Muscle of arm (tissue), 12 donors: ENCODE results near the gene ZMYND8. TPM values are rescaled to one million over a fixed set of nuclear protein-coding genes. Genes with fewer than 3 reads are reported as not detected.
A peak's percentile ranks its signal among the peaks of the same experiment; 100 is the strongest.
"Not testable (repeated sequence)": the region's sequence is repeated elsewhere in the genome, so short reads cannot be mapped to it uniquely, and the experiment has no call there.

Experiments used
- DNase-seq: peaks from one replicate; pipeline ENCODE4 v3.0.0-alpha.2; 2013
- polyA plus RNA-seq, 12 donors: library from polyadenylated mRNA; unstranded; fragments of 120-200 nt; gene quantifications; one replicate each; pipeline ENCODE4 v1.2.1, GENCODE V29; 2013; ENCODE audit not compliant: insufficient read length in 12 of 12

Gene ZMYND8
- polyA plus RNA-seq, 12 donors, result 14.7 to 83.9 (median 17.1) TPM

DNA sequence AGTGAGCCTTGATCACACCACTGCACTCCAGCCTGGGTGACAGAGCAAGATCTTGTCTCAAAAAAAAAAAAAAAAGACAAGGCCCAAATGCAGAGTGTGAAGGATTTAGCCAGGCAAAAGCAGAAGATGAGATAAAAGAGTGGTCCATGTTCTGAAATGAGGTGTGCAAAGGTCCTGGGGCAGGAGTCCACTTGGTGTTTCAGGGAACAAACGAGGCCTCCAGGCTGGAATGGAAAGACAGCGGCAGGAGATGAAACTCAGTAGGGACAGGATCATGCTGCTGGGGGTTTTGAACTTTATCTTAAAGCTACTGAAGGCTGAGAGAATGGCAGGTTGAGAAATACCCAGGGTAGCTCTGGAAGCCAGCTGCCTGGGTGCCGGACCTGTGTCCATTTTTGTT lies 178.2 kb downstream of the ZMYND8 start:
- DNase-seq, result no peak

DNA sequence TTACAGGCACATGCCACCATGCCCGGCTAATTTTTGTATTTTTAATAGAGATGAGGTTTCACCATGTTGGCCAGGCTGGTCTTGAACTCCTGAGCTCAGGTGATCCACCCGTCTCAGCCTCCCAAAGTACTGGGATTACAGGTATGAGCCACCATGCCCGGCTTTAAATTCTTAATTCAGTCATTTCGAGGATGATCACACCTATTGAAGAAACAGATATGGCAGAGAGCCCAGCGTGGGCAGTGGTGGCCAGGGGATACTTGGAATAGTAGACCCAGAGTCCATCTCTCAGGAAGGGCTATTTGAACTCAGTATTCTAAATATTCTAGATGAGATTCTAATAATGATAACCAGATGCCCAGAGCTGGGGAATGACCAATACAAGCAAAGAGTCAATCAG lies 180.3 kb downstream of the ZMYND8 start:
- DNase-seq, result not testable (repeated sequence)

DNA sequence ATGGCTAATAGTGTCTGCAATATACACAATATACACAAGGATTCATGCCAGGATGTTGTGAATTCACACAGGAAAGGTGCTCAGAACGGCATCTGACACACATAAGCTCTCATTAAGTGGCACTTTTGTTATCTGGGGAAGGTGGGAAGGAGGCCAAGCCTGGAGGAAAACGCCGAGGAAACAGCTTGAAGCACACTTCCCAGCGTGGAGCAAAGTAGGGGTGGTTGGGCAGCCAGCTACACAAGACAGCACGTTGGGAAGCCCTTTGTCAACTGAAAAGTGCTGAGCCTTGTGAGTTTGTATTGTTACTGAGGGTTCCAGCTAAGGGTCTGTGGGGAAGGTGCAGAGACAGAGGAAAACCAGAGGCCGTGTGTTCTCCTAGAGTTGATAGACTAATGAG lies 181.0 kb downstream of the ZMYND8 start:
- no peak for DNase-seq

DNA sequence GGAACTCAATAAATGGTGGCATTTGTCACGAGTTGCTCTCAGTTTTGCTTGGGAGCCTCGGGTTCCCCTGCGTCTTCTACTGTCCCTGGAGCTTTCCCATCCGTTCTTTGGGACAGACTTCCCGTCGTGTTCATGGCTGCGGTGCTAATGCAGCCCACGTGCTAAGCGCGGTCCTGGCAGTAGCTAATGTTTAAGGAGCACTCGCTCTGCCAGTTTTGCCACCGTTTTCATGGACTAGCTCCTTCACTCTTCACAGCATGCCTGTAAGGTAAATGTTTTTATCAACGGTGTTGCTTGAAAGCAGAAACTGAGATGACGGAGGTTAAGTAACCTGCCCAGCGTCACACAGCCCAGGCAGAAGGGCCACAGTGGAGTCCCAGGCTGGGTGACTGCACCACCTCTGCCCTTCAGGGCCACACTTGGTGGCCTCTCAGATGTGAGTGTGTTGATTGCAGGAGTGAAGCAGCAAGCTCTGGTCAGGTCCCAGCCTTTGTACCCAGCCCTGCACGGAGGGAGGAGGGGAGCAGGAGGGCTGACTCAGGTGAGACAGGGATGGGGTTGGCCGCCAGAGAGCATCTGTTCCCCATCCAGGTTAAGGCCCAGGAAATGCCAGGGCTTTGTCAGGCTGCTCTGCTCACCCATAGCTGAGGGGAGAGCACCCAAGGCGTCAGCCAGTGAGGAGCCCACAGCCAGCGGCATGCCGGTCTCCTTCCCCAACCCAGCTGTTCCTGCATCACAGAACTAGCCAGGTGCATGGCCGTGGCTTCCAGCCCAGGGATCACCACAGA lies 181.8 kb downstream of the ZMYND8 start:
- DNase-seq, result no peak

DNA sequence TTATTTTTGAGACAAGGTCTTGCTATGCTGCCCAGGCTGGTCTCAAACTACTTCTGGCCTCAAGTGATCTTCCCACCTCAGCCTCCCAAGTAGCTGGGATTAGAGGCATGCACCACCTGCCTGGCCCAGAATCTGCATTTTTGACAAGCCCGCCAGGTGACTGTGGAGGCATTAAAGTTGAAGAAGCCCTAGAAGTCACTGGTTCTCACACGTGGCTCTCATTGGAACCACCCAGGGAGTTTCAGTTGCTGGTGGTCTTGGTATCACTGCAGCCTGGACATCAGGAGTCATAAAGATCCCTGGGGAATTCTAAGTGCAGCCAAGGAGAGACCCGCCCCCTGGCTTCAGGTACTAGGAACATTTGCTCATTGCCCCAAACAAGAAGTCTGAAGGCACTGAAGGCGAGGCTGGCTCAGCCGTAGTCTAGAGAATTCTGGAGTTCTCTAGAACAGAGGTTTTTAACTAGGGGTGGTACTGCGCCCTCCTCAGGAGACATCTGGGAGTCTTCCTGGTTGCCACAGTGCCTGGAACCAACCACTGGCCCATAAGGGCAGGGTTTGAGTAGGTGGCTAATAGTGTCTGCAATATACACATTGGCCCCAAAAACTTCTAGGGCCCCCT lies 182.8 kb downstream of the ZMYND8 start:
- DNase-seq, result no peak

DNA sequence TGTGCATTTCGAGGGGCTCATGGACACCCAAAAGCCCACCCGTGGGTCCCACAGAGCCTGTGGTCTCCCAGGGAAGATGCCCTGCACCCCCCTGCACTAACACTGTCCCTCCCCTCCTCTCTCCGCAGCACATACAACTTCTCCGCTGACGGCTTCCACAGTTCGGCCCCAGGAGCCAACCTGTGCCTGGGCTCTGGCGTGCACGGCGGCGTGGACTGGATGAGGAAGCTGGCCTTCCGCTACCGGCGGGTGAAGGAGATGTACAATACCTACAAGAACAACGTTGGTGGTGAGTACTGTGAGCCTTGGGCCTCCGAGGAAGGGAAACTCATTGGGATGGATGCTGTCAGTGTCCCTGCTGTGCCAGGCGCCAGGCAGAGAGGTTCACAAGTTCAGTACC lies 183.9 kb downstream of the ZMYND8 start:
- no peak for DNase-seq

DNA sequence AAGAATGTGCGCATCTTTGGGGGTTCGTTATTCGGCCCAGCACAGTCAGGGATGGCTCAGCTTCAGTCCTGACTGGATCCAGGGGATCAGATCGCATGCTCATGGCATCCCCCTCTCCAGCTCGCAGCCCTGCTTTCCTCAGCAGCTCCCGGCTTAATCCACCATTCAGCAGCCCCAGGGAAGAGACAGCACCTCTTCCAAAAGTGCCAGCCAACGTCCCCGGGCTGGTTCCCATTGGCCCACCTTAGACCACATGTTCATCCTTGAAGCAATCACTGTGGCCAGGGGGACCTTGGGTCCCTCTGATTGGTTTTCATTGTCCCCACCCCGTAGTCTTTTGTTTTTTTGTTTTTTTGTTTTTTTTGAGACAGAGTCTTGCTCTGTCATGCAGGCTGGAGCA lies 188.7 kb downstream of the ZMYND8 start:
- DNase-seq, result no peak

DNA sequence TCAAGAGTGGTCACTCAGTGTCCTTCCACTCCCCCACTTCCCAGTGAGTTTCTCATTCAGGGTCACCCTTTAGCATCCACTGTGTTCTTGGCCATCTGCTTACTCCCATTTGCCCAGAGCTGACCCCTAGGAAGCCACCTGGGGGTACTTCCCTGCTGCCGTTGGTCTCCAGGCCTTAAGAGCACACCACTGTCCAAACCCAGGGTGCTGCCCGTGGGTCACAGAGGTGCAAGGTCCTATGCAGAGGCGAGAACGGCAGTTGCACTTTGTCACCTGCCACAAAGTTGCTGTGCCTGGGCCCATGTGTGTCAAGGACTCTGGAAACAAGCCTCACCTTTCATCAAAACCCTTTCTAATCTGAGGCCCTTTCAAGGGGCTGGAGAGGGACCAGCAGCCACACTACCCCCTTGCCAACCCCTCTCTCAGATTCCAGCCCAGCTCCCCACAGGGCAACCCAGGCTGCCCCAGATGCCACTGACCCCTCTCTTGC lies 191.1 kb downstream of the ZMYND8 start:
- DNase-seq, result no peak

DNA sequence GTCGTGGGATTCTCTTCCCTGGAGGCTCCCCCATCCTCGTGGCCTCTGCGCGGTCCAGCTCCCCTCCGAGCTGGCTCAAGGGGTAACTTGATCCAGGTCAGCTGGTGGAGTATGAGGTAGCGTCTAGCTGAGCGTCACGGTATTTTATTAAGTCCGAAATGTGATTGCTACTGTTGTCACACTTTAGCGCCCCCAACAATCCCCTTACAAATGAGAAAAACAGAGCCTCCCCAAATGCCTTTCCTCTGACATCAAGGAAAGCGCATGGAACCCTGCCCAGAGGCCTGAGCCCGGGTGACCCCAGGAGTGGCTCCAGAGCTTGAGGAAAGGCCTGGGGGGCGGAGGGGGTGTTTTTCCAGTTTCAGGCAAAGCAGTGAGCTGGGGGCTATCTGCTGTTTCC lies 192.4 kb downstream of the ZMYND8 start:
- DNase-seq, result peak; percentile 28

DNA sequence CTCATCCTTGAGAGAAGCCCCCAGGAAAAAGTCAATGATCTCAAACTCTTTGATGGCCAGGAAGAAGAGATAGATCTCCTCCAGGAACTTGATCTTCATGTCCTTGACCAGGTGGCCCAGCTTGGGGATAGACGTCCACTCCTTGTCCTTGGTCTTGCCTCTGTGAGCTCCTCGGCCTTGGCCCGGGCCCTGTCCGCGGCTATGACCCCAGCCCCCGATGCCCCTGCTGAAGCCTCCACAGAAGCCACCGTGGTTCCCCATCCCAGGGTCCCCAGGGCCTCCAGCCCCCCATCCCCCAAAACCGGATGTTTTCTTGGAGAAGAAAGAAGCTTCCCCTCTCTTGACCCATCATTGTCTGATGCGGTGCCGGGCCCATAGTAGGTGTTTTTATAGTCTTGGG lies 195.1 kb downstream of the ZMYND8 start:
- no peak for DNase-seq

DNA sequence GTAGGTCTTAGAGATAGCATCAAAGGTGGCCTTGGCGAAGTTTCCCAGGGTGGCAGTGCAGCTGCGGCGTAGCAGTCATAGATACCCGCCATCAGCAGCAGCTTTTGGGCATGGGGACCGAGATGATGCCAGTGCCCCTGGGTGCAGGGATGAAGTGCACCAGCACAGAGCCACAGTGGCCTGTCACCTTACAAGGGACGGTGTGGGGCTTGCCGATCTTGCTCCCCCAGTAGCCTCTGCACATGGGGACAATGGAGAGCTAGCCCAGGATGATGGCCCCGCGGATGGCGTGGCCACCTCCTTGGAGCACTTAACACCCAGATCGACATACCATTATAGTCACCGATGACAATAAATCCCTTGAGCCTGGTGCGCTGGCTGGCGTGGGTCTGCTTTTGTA lies 195.5 kb downstream of the ZMYND8 start:
- DNase-seq, result no peak

DNA sequence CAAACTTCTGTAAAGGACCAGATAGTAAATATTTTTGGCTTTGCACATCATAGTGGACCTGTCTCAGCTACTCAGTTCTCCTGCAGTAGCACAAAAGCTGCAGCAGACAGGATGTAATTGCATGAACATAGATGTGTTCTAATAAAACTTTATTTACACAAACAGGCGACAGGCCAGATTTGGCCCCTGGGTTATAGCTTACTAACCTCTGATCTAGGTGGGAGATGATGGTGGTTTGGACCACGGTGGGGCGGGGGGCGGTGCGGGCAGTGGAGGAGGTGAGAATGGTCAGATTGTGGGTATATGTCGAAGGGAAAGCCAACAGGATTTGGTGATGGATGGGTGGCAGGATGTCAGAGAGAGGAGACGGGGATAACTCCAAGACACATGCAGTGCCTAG lies 196.3 kb downstream of the ZMYND8 start:
- DNase-seq, result no peak

Other genes with a start within 250 kb of the ZMYND8 start
- gene NCOA3, start 145.2 kb upstream of the ZMYND8 start, polyA plus RNA-seq, result 10 to 100 TPM in 11 of 12 donors, not detected in 1; 12.4 to 26.2 (median 15.2) TPM